GM18909 (cell line): ENCODE results near the gene RAB10.
"Not testable (repeated sequence)": the region's sequence is repeated elsewhere in the genome, so short reads cannot be mapped to it uniquely, and the experiment has no call there.

Experiments
- ATAC-seq: cut with Tn5 transposase; IDR thresholded peaks from one replicate; pipeline ENCODE4 v1.9.1; 2021; ENCODE audit warnings: mild to moderate bottlenecking; ENCODE audit not compliant: unreplicated experiment, poor library complexity

Gene RAB10

GRCh38 chr2:26054598-26055348, 20.9 kb downstream of the RAB10 start:
- ATAC-seq: no peak

GRCh38 chr2:26058390-26058789, 24.5 kb downstream of the RAB10 start:
- ATAC-seq: no peak

GRCh38 chr2:26059542-26059941, 25.7 kb downstream of the RAB10 start:
- ATAC-seq: no peak

GRCh38 chr2:26061539-26061938, 27.7 kb downstream of the RAB10 start:
- ATAC-seq: no peak

GRCh38 chr2:26064846-26065245, 31.0 kb downstream of the RAB10 start:
- ATAC-seq: no peak

GRCh38 chr2:26067186-26067974, 33.5 kb downstream of the RAB10 start:
- ATAC-seq: no peak

- no peak for ATAC-seq
These were observed 34.2 kb downstream of the RAB10 start for GRCh38 chr2:26067980-26068507.

GRCh38 chr2:26068602-26069298, 34.9 kb downstream of the RAB10 start:
- ATAC-seq: peak; percentile 85

GRCh38 chr2:26070730-26071129, 36.8 kb downstream of the RAB10 start:
- ATAC-seq: no peak

- ATAC-seq: no peak
These were observed 39.3 kb downstream of the RAB10 start for GRCh38 chr2:26072925-26073768.

- no peak for ATAC-seq
These were observed 39.9 kb downstream of the RAB10 start for GRCh38 chr2:26073830-26074229.

GRCh38 chr2:26074676-26075075, 40.8 kb downstream of the RAB10 start:
- no peak for ATAC-seq

GRCh38 chr2:26075173-26075572, 41.3 kb downstream of the RAB10 start:
- no peak for ATAC-seq

GRCh38 chr2:26076001-26076587, 42.2 kb downstream of the RAB10 start:
- no peak for ATAC-seq

GRCh38 chr2:26077291-26077690, 43.4 kb downstream of the RAB10 start:
- ATAC-seq: no peak

GRCh38 chr2:26078939-26079338, 45.1 kb downstream of the RAB10 start:
- no peak for ATAC-seq

GRCh38 chr2:26080356-26080755, 46.5 kb downstream of the RAB10 start:
- ATAC-seq: no peak

- ATAC-seq: not testable (repeated sequence)
These were observed 47.0 kb downstream of the RAB10 start for GRCh38 chr2:26080925-26081324.

- no peak for ATAC-seq
These were observed 47.7 kb downstream of the RAB10 start for GRCh38 chr2:26081556-26081955.
